T-cell (primary cell): ENCODE measurements around the gene DOCK11. TPM values are rescaled to one million over a fixed set of nuclear protein-coding genes. Genes with fewer than 3 reads are reported as not detected.
"Not testable (repeated sequence)": the region's sequence is repeated elsewhere in the genome, so short reads cannot be mapped to it uniquely, and the experiment has no call there.

Experiments used
- ATAC-seq, 4 experiments: fragments of 200-7000 bp in 3 of 4; fragments of 150-1000 bp in 1 of 4; cut with Tn5 transposase; replicated peaks in 1 of 4; 1 replicate in 3 of 4; 2 replicates in 1 of 4; pipeline ENCODE4 v1.10.0; 2021; ENCODE audit warnings: moderate library complexity in 3 of 4, mild to moderate bottlenecking in 2 of 4, moderate number of reproducible peaks in 1 of 4
- CTCF ChIA-PET, 2 donors: fragments of 300-600 bp; sonication (Branson Sonifier 250); formaldehyde crosslinking; loops; one replicate each; lab custom pipeline; 2022; ENCODE audit warnings: antibody characterized with exemption in 2 of 2; lab: Charles Lee
- POLR2A ChIA-PET, 2 donors: fragments of 300-600 bp; sonication (Branson Sonifier 250); formaldehyde crosslinking; loops; one replicate each; lab custom pipeline; 2022; ENCODE audit warnings: antibody characterized with exemption in 2 of 2; lab: Charles Lee
- DNase-seq, 35 experiments: peaks; one replicate each; pipeline versions ENCODE4 v3.0.0 to v3.0.0-alpha.2; 2013 to 2023
- H3K27ac ChIP-seq: one replicate; pipeline ENCODE4 v1.5.1; 2013; ENCODE audit warnings: low read length
- H3K27me3 ChIP-seq, 2 experiments: replicated peaks in 1 of 2; 1 replicate in 1 of 2; 2 replicates in 1 of 2; pipeline versions ENCODE4 v1.6.1 to v1.7.0; 2013; ENCODE audit warnings: low read length in 1 of 2, mixed read lengths in 1 of 2; ENCODE audit not compliant: control insufficient read depth in 2 of 2, insufficient read depth in 2 of 2; ENCODE audit errors: extremely low read depth in 1 of 2
- H3K36me3 ChIP-seq, 2 donors: 1 replicate in 1 of 2; 2 replicates in 1 of 2; pipeline versions ENCODE4 v1.6.1 to v1.7.0; 2013; ENCODE audit warnings: low read length in 1 of 2; ENCODE audit not compliant: control insufficient read depth in 2 of 2, insufficient read depth in 1 of 2; ENCODE audit errors: extremely low read depth in 1 of 2
- H3K4me1 ChIP-seq, 2 experiments: 1 replicate in 1 of 2; 2 replicates in 1 of 2; pipeline versions ENCODE4 v1.6.1 to v1.7.0; 2013; ENCODE audit warnings: low read length in 2 of 2, mixed read lengths in 1 of 2; ENCODE audit not compliant: insufficient read depth in 2 of 2, control insufficient read depth in 1 of 2; ENCODE audit errors: extremely low read depth in 1 of 2
- H3K4me3 ChIP-seq, 2 donors: 1 replicate in 1 of 2; 2 replicates in 1 of 2; pipeline versions ENCODE4 v1.5.1 to v1.7.0; 2013; ENCODE audit warnings: mild to moderate bottlenecking in 2 of 2, low read length in 1 of 2, moderate library complexity in 1 of 2; ENCODE audit not compliant: control insufficient read depth in 1 of 2; ENCODE audit errors: extremely low read depth in 1 of 2
- H3K9me3 ChIP-seq: 2 replicates; pipeline ENCODE4 v1.7.0; 2013
- H3K27ac Mint-ChIP-seq, 2 donors: one replicate each; pipeline ENCODE4 v1.8.0; 2020 to 2021; ENCODE audit warnings: mild to moderate bottlenecking in 2 of 2, mixed read lengths in 2 of 2
- H3K27me3 Mint-ChIP-seq, 2 donors: one replicate each; pipeline ENCODE4 v1.8.0; 2021 to 2022; ENCODE audit warnings: mixed read lengths in 2 of 2
- H3K36me3 Mint-ChIP-seq: one replicate; pipeline ENCODE4 v1.8.0; 2021; ENCODE audit warnings: mixed read lengths
- H3K4me1 Mint-ChIP-seq, 3 donors: one replicate each; pipeline ENCODE4 v1.8.0; 2020 to 2022; ENCODE audit warnings: mixed read lengths in 3 of 3, mild to moderate bottlenecking in 1 of 3
- H3K4me3 Mint-ChIP-seq, 3 donors: one replicate each; pipeline ENCODE4 v1.8.0; 2020 to 2022; ENCODE audit warnings: mild to moderate bottlenecking in 3 of 3, mixed read lengths in 3 of 3, moderate library complexity in 3 of 3
- H3K9me3 Mint-ChIP-seq, 3 donors: one replicate each; pipeline ENCODE4 v1.8.0; 2020 to 2022; ENCODE audit warnings: mixed read lengths in 3 of 3
- WGBS: methylation state at CpG from one replicate; pipeline ENCODE4 v1.1.5; 2013; ENCODE audit warnings: missing lambda C conversion rate; ENCODE audit not compliant: insufficient coverage; 5-methylcytosine and 5-hydroxymethylcytosine counted together
- total RNA-seq, 35 experiments: library from RNA in 6 of 35; stranded (reverse) in 6 of 35; fragments of 120-200 nt in 1 of 35; gene quantifications; one replicate each; pipeline versions ENCODE4 v1.2.1 to v1.2.4 and lab custom pipeline; 2013 to 2026

Gene DOCK11
- total RNA-seq, 5 donors from 2014 or later (not counting 1 experiment from before 2014, with no cell fraction given) = 90.7 to 102 (median 94.5) TPM

- Mint-ChIP-seq H3K4me3 (no peak overlapping the region), H3K36me3 (peaks cover 25% of the 10 kb centered on the region), H3K9me3 (no peaks in the 10 kb centered on the region), H3K27me3 (no peaks in the 10 kb centered on the region), H3K4me1 (peaks cover 0 to 3% (median 0%) of the 10 kb centered on the region in 3 donors), H3K27ac (no peak overlapping the region)
- Histone ChIP-seq H3K4me3 (no peak overlapping the region), H3K9me3 (no peaks in the 10 kb centered on the region), H3K27me3 (no peaks in the 10 kb centered on the region), H3K36me3 (peaks cover 0 to 60% of the 10 kb centered on the region in 2 donors), H3K27ac (no peak overlapping the region), H3K4me1 (no peaks in the 10 kb centered on the region)
- ATAC-seq (no peak), DNase-seq (no peak)
- ChIA-PET POLR2A (interaction anchor here in 1 of 2 donors (0.5 kb wide), 1 partner anchor 48 kb away, joined by 3 read pairs; no protein-coding TSS in a partner anchor), CTCF (no interaction called here)
- WGBS = 100% methylated on average over 1 of the region's 3 CpGs
Measured at GRCh38 chrX:118571836-118572235, 76.2 kb downstream of the DOCK11 start.

DNA sequence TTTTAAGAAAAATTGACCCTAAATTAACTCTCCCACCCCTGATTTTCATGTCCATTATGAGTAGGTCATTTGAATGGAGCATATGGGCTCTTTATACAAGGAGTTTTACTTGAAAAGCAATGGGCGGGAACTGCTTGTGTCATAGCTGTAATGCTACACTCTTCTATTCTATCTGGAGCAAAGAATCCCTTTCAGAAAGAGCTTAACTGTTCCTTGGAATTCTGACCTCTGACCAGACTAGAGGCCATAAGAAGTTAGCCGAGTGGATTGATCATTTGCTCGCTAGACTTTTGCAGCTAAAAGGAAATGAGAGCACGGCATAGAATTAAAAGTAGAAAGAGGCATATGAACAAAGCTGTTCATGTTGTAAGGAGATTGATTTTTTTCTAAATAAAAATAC is 79.1 kb downstream of the DOCK11 start:
- ChIA-PET POLR2A (interaction anchor here in 1 of 2 donors (0.6 kb wide), 1 partner anchor 380 kb away, joined by 5 read pairs; no protein-coding TSS in a partner anchor), CTCF (no interaction called here)
- H3K4me1 ChIP-seq = no peaks in the 10 kb centered on the region
- H3K27ac Mint-ChIP-seq = no peak overlapping the region
- DNase-seq (no peak), ATAC-seq (no peak)
- peaks cover 18% of the 10 kb centered on the region for H3K36me3 Mint-ChIP-seq
- no peaks in the 10 kb centered on the region for H3K27me3 ChIP-seq
- H3K9me3 ChIP-seq = no peaks in the 10 kb centered on the region
- no peaks in the 10 kb centered on the region for H3K4me1 Mint-ChIP-seq
- H3K4me3 ChIP-seq = no peak overlapping the region
- peaks cover 0 to 75% of the 10 kb centered on the region in 2 donors for H3K36me3 ChIP-seq
- no peak overlapping the region for H3K27ac ChIP-seq
- H3K9me3 Mint-ChIP-seq = no peaks in the 10 kb centered on the region
- no CpG with 5 or more reads among the region's 4 CpGs for WGBS
- no peaks in the 10 kb centered on the region for H3K27me3 Mint-ChIP-seq
- no peak overlapping the region for H3K4me3 Mint-ChIP-seq

DNA sequence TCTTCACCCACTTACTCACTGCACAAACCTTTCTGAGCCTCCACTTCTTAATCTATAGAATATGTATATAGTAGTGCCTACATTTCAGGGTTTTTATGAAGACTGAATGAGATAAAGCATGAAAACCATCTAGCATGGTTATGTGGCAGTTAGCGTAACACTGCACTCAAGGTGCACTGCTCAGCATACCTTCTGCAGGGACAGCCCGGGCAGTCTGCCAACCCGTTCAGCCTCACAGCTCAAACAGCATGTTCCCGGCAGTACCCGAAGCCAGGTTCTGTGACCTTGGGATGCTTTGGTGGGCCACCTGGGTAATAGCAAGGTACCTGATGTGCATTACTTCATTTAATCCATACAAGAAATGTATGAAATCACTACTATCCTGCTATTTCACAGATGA is 81.4 kb downstream of the DOCK11 start:
- peaks cover 0 to 64% of the 10 kb centered on the region in 2 donors for H3K36me3 ChIP-seq

DNA sequence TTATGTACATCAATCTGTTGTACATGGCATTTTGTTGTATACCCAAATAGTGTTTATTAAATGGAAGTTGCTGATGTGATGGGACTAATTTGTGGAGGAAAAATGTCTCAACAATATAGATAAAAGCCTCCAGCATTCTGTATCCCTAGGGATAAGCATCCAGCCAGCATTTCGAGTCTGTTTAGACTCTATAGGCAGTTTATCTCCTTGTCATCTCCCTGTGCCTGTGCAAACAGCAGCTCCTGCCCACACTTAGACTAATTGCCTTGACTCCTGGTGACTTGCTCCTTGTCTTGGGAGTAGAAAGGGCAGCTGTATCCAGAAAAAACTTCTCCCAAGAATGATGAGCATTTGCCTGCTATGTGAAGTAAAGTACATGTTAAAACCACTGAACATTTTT is 83.8 kb downstream of the DOCK11 start:
- Mint-ChIP-seq H3K36me3 (peaks cover 24% of the 10 kb centered on the region), H3K4me1 (no peaks in the 10 kb centered on the region), H3K9me3 (no peaks in the 10 kb centered on the region), H3K27me3 (peaks cover 0 to 6% of the 10 kb centered on the region in 2 donors), H3K4me3 (no peak overlapping the region), H3K27ac (no peak overlapping the region)
- Histone ChIP-seq H3K4me3 (no peak overlapping the region), H3K36me3 (peaks cover 0 to 61% of the 10 kb centered on the region in 2 donors), H3K4me1 (no peaks in the 10 kb centered on the region), H3K27me3 (no peaks in the 10 kb centered on the region), H3K9me3 (no peaks in the 10 kb centered on the region), H3K27ac (no peak overlapping the region)
- ChIA-PET POLR2A (no interaction called here), CTCF (interaction anchor here in 1 of 2 donors (0.6 kb wide), 1 partner anchor 23 kb away, joined by 7 read pairs; no protein-coding TSS in a partner anchor)
- DNase-seq (no peak), ATAC-seq (no peak)
- no CpG with 5 or more reads among the region's 1 CpG for WGBS

More for the DNA sequence above, 81.4 kb downstream of the DOCK11 start:
- CTCF ChIA-PET = no interaction called here
- H3K9me3 Mint-ChIP-seq = no peaks in the 10 kb centered on the region
- no CpG with 5 or more reads among the region's 5 CpGs for WGBS
- H3K27me3 Mint-ChIP-seq = no peaks in the 10 kb centered on the region
- Histone ChIP-seq H3K9me3 (no peaks in the 10 kb centered on the region), H3K27ac (no peak overlapping the region), H3K27me3 (no peaks in the 10 kb centered on the region), H3K4me3 (no peak overlapping the region), H3K4me1 (no peaks in the 10 kb centered on the region)
- H3K4me1 Mint-ChIP-seq = no peaks in the 10 kb centered on the region
- DNase-seq = no peak
- H3K4me3 Mint-ChIP-seq = no peak overlapping the region
- ATAC-seq = no peak
- no peak overlapping the region for H3K27ac Mint-ChIP-seq
- peaks cover 17% of the 10 kb centered on the region for H3K36me3 Mint-ChIP-seq
- POLR2A ChIA-PET = no interaction called here

DNA sequence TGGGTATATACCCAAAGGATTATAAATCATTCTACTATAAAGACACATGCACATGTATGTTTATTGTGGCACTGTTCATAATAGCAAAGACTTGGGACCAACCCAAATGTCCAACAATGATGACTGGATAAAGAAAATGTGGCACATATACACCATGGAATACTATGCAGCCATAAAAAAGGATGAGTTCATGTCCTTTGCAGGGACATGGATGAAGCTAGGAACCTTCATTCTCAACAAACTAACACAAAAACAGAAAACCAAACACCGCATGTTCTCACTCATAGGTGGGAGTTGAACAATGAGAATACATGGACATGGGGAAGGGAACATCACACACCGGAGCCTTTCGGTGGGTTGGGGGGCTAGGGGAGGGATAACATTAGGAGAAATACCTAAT is 87.3 kb downstream of the DOCK11 start:
- no CpG with 5 or more reads among the region's 3 CpGs for WGBS
- H3K27me3 Mint-ChIP-seq, POLR2A ChIA-PET, H3K4me1 Mint-ChIP-seq, H3K27me3 ChIP-seq, H3K4me1 ChIP-seq, H3K9me3 ChIP-seq, H3K4me3 ChIP-seq, ATAC-seq, CTCF ChIA-PET, H3K27ac ChIP-seq, DNase-seq, H3K9me3 Mint-ChIP-seq, H3K4me3 Mint-ChIP-seq: not testable (repeated sequence)
- Mint-ChIP-seq H3K36me3 (peaks cover 38% of the 10 kb centered on the region), H3K27ac (peak overlapping the region in 1 of 2 donors; percentile 12)
- H3K36me3 ChIP-seq = peaks cover 0 to 68% of the 10 kb centered on the region in 2 donors

- Mint-ChIP-seq H3K9me3 (no peaks in the 10 kb centered on the region), H3K4me1 (no peaks in the 10 kb centered on the region), H3K4me3 (no peak overlapping the region), H3K27me3 (peaks cover 0 to 6% of the 10 kb centered on the region in 2 donors), H3K36me3 (peaks cover 45% of the 10 kb centered on the region), H3K27ac (no peak overlapping the region)
- Histone ChIP-seq H3K4me3 (no peak overlapping the region), H3K36me3 (peaks cover 0 to 63% of the 10 kb centered on the region in 2 donors), H3K27ac (no peak overlapping the region), H3K9me3 (no peaks in the 10 kb centered on the region), H3K4me1 (no peaks in the 10 kb centered on the region), H3K27me3 (no peaks in the 10 kb centered on the region)
- ChIA-PET POLR2A (no interaction called here), CTCF (interaction anchor here in 1 of 2 donors (0.7 kb wide), 1 partner anchor 11 kb away, joined by 3 read pairs; no protein-coding TSS in a partner anchor)
- ATAC-seq = no peak
- DNase-seq = no peak
- WGBS = no CpG with 5 or more reads among the region's 4 CpGs
Measured at GRCh38 chrX:118583781-118584180, 88.2 kb downstream of the DOCK11 start.
